GM12874 (cell line): ENCODE results near the gene AFDN.

ENCODE experiments used
- TF ChIP-seq, protein P1 (sequence below): IDR thresholded peaks from 2 replicates; pipeline ENCODE4 v1.5.1; 2011; ENCODE audit warnings: low read depth, mild to moderate bottlenecking, control low read depth, low read length, moderate library complexity; ENCODE audit not compliant: insufficient read depth

Gene AFDN

DNA sequence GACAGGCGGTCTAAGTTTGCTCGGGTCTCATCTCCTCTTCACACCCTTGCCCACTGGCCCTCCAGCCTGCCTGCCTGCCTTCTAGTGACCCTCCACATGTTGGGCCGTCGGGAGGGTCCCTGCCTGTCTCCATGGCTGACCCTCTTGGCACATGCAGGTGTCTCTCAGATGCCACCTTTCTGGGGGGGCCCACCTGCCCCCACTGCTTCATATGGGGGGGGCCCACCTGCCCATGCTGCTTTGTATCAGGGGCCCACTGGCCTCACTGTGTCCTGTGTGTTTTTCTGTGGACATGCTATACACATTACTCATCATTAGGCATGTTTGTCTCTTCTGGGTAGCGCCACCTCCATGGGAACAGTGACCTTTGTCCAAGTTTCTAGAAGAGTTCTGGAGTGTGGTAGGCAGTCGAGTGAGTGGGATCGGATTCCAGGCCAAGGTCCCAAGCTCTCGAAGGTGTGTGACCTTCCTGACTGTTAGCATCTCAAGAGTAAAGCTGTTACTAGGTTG, 130.3 kb downstream of the AFDN start:
- TF ChIP-seq, protein P1, sequence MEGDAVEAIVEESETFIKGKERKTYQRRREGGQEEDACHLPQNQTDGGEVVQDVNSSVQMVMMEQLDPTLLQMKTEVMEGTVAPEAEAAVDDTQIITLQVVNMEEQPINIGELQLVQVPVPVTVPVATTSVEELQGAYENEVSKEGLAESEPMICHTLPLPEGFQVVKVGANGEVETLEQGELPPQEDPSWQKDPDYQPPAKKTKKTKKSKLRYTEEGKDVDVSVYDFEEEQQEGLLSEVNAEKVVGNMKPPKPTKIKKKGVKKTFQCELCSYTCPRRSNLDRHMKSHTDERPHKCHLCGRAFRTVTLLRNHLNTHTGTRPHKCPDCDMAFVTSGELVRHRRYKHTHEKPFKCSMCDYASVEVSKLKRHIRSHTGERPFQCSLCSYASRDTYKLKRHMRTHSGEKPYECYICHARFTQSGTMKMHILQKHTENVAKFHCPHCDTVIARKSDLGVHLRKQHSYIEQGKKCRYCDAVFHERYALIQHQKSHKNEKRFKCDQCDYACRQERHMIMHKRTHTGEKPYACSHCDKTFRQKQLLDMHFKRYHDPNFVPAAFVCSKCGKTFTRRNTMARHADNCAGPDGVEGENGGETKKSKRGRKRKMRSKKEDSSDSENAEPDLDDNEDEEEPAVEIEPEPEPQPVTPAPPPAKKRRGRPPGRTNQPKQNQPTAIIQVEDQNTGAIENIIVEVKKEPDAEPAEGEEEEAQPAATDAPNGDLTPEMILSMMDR = no peak

GRCh38 chr6:167957626-167958025, 130.9 kb downstream of the AFDN start:
- TF ChIP-seq, protein P1 = no peak

DNA sequence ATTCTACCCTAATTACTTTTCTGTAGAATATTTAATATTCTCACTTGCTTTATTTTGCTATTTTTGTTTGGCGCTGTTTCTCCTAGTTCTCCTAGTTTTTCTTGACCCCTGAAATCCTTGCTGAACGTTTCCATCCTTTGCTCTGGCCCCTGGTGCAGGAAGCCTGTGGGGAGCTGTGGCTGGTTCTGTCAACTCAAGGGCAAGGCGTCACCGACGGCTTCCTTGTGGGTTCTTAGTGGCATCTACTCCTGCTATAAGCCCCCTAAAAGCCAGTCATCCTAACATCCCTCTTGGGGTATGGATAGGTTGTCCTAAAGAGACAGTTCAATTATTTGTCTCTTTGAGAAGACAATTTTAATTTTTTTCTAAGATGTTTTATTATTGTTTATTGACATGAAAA, 133.9 kb downstream of the AFDN start:
- TF ChIP-seq, protein P1 = no peak

GRCh38 chr6:167962711-167963110, 136.0 kb downstream of the AFDN start:
- TF ChIP-seq, protein P1 = no peak

GRCh38 chr6:167963589-167964057, 136.9 kb downstream of the AFDN start:
- TF ChIP-seq, protein P1 = no peak

GRCh38 chr6:167965592-167966539, 139.2 kb downstream of the AFDN start:
- TF ChIP-seq, protein P1 = no peak

DNA sequence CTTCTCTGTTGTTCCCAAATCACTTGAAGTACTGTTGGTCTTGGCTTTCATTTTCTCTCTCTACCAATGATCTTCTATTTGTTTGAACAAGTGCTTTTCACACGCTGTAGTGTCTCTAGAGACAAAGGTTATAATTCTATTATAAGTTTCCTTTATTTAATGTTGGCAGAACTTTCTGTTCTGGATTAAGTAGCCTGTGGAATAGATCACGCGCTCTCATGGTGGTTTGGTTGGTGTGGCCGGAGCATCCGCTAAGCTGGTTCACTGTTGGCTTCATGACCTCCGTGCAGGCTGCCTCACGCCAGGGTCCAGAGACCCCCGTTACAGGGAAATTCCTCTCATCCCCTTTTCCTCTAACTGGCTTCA, 139.8 kb downstream of the AFDN start:
- TF ChIP-seq, protein P1 = no peak
